Measurements from ENCODE around the gene DRAXIN. TPM values are rescaled to one million over a fixed set of nuclear protein-coding genes. Genes with fewer than 3 reads are reported as not detected.
A peak's percentile ranks its signal among the peaks of the same experiment; 100 is the strongest.

The DRAXIN gene
- total RNA-seq, 1 donor from 2014 or later = not detected

GRCh38 chr1:11707621-11708276 lies 16.2 kb downstream of the DRAXIN start:
- DNase-seq (ENCODE audit: low spot score) (peak; percentile 76), ATAC-seq (peak; percentile 87)

GRCh38 chr1:11708554-11709350 lies 17.2 kb downstream of the DRAXIN start:
- no peak for DNase-seq (ENCODE audit: low spot score)
- no peak for ATAC-seq

GRCh38 chr1:11711490-11711889 lies 20.0 kb downstream of the DRAXIN start:
- DNase-seq (ENCODE audit: low spot score) = no peak
- no peak for ATAC-seq

GRCh38 chr1:11712285-11712684 lies 20.8 kb downstream of the DRAXIN start:
- DNase-seq (ENCODE audit: low spot score) (no peak), ATAC-seq (no peak)

- DNase-seq (ENCODE audit: low spot score) (no peak), ATAC-seq (no peak)
Measured at GRCh38 chr1:11713095-11713494, 21.6 kb downstream of the DRAXIN start.

- no peak for ATAC-seq
Measured at GRCh38 chr1:11714831-11715575, 23.5 kb downstream of the DRAXIN start.

GRCh38 chr1:11719313-11720032 lies 28.0 kb downstream of the DRAXIN start:
- ATAC-seq (peak; percentile 97), DNase-seq (ENCODE audit: low spot score) (peak; percentile 77)

More at GRCh38 chr1:11714831-11715575, 23.5 kb downstream of the DRAXIN start:
- DNase-seq (ENCODE audit: low spot score) = no peak

- no peak for ATAC-seq
- no peak for DNase-seq (ENCODE audit: low spot score)
Measured at GRCh38 chr1:11720033-11720376, 28.5 kb downstream of the DRAXIN start.

GRCh38 chr1:11720525-11720924 lies 29.0 kb downstream of the DRAXIN start:
- DNase-seq (ENCODE audit: low spot score) (no peak), ATAC-seq (no peak)

GRCh38 chr1:11721311-11721710 lies 29.8 kb downstream of the DRAXIN start:
- ATAC-seq = no peak
- no peak for DNase-seq (ENCODE audit: low spot score)

- ATAC-seq (no peak), DNase-seq (ENCODE audit: low spot score) (no peak)
Measured at GRCh38 chr1:11722538-11722937, 31.0 kb downstream of the DRAXIN start.

GRCh38 chr1:11725616-11726015 lies 34.1 kb downstream of the DRAXIN start:
- no peak for DNase-seq (ENCODE audit: low spot score)
- no peak for ATAC-seq

- ATAC-seq = no peak
- no peak for DNase-seq (ENCODE audit: low spot score)
Measured at GRCh38 chr1:11727119-11727518, 35.6 kb downstream of the DRAXIN start.

- DNase-seq (ENCODE audit: low spot score) (no peak), ATAC-seq (no peak)
Measured at GRCh38 chr1:11728126-11728806, 36.8 kb downstream of the DRAXIN start.

GRCh38 chr1:11729155-11729497 lies 37.6 kb downstream of the DRAXIN start:
- DNase-seq (ENCODE audit: low spot score) (no peak), ATAC-seq (no peak)

- ATAC-seq (no peak), DNase-seq (ENCODE audit: low spot score) (no peak)
Measured at GRCh38 chr1:11729498-11730428, 38.3 kb downstream of the DRAXIN start.

- DNase-seq (ENCODE audit: low spot score) (no peak), ATAC-seq (peak; percentile 51)
Measured at GRCh38 chr1:11730429-11730891, 39.0 kb downstream of the DRAXIN start.

GRCh38 chr1:11731691-11732283 lies 40.3 kb downstream of the DRAXIN start:
- ATAC-seq (peak; percentile 61), DNase-seq (ENCODE audit: low spot score) (peak; percentile 59)

- no peak for DNase-seq (ENCODE audit: low spot score)
- no peak for ATAC-seq
Measured at GRCh38 chr1:11733306-11733705, 41.8 kb downstream of the DRAXIN start.

Measured in left lobe of liver (tissue), 2 donors.